A673 (cell line): ENCODE data around the gene KRTAP5-6.

Source experiments
- EZH2 ChIP-seq: fragments of 200-600 bp; sonication (generic); IDR thresholded peaks from 2 replicates; pipeline ENCODE4 v1.6.1; 2017; ENCODE audit warnings: borderline replicate concordance, low read depth, mild to moderate bottlenecking, mixed read lengths, antibody characterized with exemption, low read length; ENCODE audit not compliant: poor library complexity, severe bottlenecking
- TF ChIP-seq, protein P1 (sequence below): fragments of 300-800, 200-600 bp; sonication (generic); conservative IDR thresholded peaks from 2 replicates; pipeline ENCODE4 v1.5.1; 2017; ENCODE audit warnings: low read depth, mild to moderate bottlenecking, antibody characterized with exemption, low read length, moderate library complexity, mixed read lengths

GRCh38 chr11:1708716-1709115 lies 11.7 kb downstream of the KRTAP5-6 start:
- TF ChIP-seq EZH2 = no peak
- TF ChIP-seq, protein P1, sequence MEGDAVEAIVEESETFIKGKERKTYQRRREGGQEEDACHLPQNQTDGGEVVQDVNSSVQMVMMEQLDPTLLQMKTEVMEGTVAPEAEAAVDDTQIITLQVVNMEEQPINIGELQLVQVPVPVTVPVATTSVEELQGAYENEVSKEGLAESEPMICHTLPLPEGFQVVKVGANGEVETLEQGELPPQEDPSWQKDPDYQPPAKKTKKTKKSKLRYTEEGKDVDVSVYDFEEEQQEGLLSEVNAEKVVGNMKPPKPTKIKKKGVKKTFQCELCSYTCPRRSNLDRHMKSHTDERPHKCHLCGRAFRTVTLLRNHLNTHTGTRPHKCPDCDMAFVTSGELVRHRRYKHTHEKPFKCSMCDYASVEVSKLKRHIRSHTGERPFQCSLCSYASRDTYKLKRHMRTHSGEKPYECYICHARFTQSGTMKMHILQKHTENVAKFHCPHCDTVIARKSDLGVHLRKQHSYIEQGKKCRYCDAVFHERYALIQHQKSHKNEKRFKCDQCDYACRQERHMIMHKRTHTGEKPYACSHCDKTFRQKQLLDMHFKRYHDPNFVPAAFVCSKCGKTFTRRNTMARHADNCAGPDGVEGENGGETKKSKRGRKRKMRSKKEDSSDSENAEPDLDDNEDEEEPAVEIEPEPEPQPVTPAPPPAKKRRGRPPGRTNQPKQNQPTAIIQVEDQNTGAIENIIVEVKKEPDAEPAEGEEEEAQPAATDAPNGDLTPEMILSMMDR = no peak
